Calu3 (cell line): ENCODE data around the gene FGFR2. TPM values are rescaled to one million over a fixed set of nuclear protein-coding genes. Genes with fewer than 3 reads are reported as not detected.

Source experiments
- BruUV-seq: library from RNA; stranded (reverse); fragments of 400-500 nt; replicated peaks from 2 replicates; lab custom pipeline; 2021; lab: Mats Ljungman, UMichigan
- CTCF ChIA-PET: fragments of 300-600 bp; sonication (Branson Sonifier 250); formaldehyde crosslinking; loops from one replicate; lab custom pipeline; 2022; ENCODE audit warnings: antibody characterized with exemption; lab: Charles Lee
- DNase-seq: peaks from one replicate; pipeline ENCODE4 v3.0.0; 2022
- H3K27ac Mint-ChIP-seq: one replicate; pipeline ENCODE4 v1.8.0; 2022; ENCODE audit warnings: mixed read lengths; ENCODE audit not compliant: unreplicated experiment
- H3K27me3 Mint-ChIP-seq: one replicate; pipeline ENCODE4 v1.8.0; 2022; ENCODE audit warnings: mixed read lengths; ENCODE audit not compliant: unreplicated experiment
- H3K36me3 Mint-ChIP-seq: one replicate; pipeline ENCODE4 v1.8.0; 2022; ENCODE audit warnings: mild to moderate bottlenecking, moderate library complexity, mixed read lengths; ENCODE audit not compliant: insufficient read depth, unreplicated experiment
- H3K4me1 Mint-ChIP-seq: one replicate; pipeline ENCODE4 v1.8.0; 2022; ENCODE audit warnings: mild to moderate bottlenecking, low read depth, mixed read lengths; ENCODE audit not compliant: unreplicated experiment
- H3K4me3 Mint-ChIP-seq: one replicate; pipeline ENCODE4 v1.8.0; 2022; ENCODE audit warnings: mild to moderate bottlenecking, low read depth, moderate library complexity, mixed read lengths; ENCODE audit not compliant: unreplicated experiment
- H3K9me3 Mint-ChIP-seq: one replicate; pipeline ENCODE4 v1.8.0; 2022; ENCODE audit warnings: low read depth, mixed read lengths; ENCODE audit not compliant: unreplicated experiment
- CTCF ChIP-seq: fragments of 200-600 bp; IDR thresholded peaks from one replicate; pipeline ENCODE4 v1.8.0; 2022; ENCODE audit warnings: antibody characterized with exemption; ENCODE audit not compliant: unreplicated experiment
- intact Hi-C: fragments of 100-400 bp; cut with micrococcal nuclease; formaldehyde crosslinking; loops from one replicate; pipeline ENCODE4 v1.10.0; 2022; ENCODE audit not compliant: unreplicated experiment
- total RNA-seq: library from RNA; stranded (reverse); gene quantifications from 2 replicates; pipeline ENCODE4 v1.2.3, GENCODE V29; 2022

Gene FGFR2
- total RNA-seq, 1 experiment from 2014 or later: 57.9 TPM

GRCh38 chr10:121543545-121543944 lies 54.7 kb downstream of the FGFR2 start:
- Mint-ChIP-seq H3K27ac (no peak overlapping the region), H3K36me3 (peaks cover 8% of the 10 kb centered on the region), H3K27me3 (no peaks in the 10 kb centered on the region), H3K9me3 (no peaks in the 10 kb centered on the region), H3K4me1 (peaks cover 25% of the 10 kb centered on the region), H3K4me3 (no peak overlapping the region)
- DNase-seq: no peak
- no TSS peak for BruUV-seq
- no peak for TF ChIP-seq CTCF
- intact Hi-C loops: no loop called here
- CTCF ChIA-PET: no interaction called here

- CTCF ChIA-PET: interaction anchor here (0.6 to 1.4 kb wide), 2 partner anchors 18 to 1464 kb away, joined by 4 read pairs; no protein-coding TSS in a partner anchor
- H3K9me3 Mint-ChIP-seq: no peaks in the 10 kb centered on the region
- H3K4me3 Mint-ChIP-seq: no peak overlapping the region
- TF ChIP-seq CTCF: no peak
- no peaks in the 10 kb centered on the region for H3K27me3 Mint-ChIP-seq
- peaks cover 5% of the 10 kb centered on the region for H3K36me3 Mint-ChIP-seq
- no peak for DNase-seq
- H3K4me1 Mint-ChIP-seq: peaks cover 25% of the 10 kb centered on the region
- BruUV-seq: no TSS peak
- intact Hi-C loops: no loop called here
- H3K27ac Mint-ChIP-seq: no peak overlapping the region
Measured at GRCh38 chr10:121541450-121542120, 56.7 kb downstream of the FGFR2 start.

DNA sequence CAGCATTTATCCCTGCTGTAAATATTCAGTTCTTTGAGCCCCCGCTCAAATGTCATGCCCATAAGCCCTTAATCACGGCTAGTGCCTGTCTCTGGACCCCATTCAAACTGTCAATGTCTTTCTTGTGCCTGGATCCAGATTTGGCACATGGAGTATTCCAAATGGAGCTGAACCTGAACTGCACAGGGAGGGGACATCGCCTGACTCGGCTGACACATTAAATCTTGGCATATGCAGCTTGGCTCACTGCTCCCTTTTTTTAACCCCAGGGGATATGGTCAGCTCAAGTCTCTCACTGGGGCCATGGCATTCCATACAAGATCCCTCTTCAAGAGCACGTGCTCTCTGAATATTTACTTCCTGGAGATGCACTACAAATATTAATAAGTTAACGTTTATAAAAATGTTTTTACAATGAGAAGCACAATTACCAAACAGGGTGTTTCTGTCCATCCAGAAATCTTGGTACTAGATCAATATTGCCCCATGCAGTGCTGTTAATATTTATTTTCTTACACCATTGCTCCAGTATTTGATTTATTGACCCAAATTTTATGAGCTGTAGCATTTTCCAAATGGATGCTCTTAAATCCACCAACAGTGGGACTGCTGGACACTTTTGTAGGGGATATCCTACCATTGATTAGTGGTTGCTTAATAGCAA lies 57.4 kb downstream of the FGFR2 start:
- Mint-ChIP-seq H3K27me3 (no peaks in the 10 kb centered on the region), H3K4me1 (peaks cover 25% of the 10 kb centered on the region), H3K9me3 (no peaks in the 10 kb centered on the region), H3K36me3 (peaks cover 5% of the 10 kb centered on the region), H3K27ac (no peak overlapping the region), H3K4me3 (no peak overlapping the region)
- no peak for DNase-seq
- BruUV-seq: no TSS peak
- intact Hi-C loops: no loop called here
- no peak for TF ChIP-seq CTCF
- CTCF ChIA-PET: interaction anchor here (1.4 kb wide), 1 partner anchor 17 kb away, joined by 4 read pairs; no protein-coding TSS in a partner anchor

- intact Hi-C loops: loop anchor here (10.0 kb wide), 1 partner anchor 55 kb away; the partner anchor contains the start of gene FGFR2
- no peak overlapping the region for H3K4me3 Mint-ChIP-seq
- CTCF ChIA-PET: interaction anchor here (1.4 kb wide), 1 partner anchor 16 kb away, joined by 4 read pairs; no protein-coding TSS in a partner anchor
- H3K27ac Mint-ChIP-seq: no peak overlapping the region
- TF ChIP-seq CTCF: no peak
- peaks cover 5% of the 10 kb centered on the region for H3K36me3 Mint-ChIP-seq
- H3K4me1 Mint-ChIP-seq: peaks cover 25% of the 10 kb centered on the region
- BruUV-seq: no TSS peak
- no peak for DNase-seq
- no peaks in the 10 kb centered on the region for H3K9me3 Mint-ChIP-seq
- H3K27me3 Mint-ChIP-seq: no peaks in the 10 kb centered on the region
Measured at GRCh38 chr10:121539786-121540185, 58.5 kb downstream of the FGFR2 start.
